ENCODE data around the gene ANGPT4. TPM values are rescaled to one million over a fixed set of nuclear protein-coding genes. Genes with fewer than 3 reads are reported as not detected.
"Not testable (repeated sequence)": the region's sequence is repeated elsewhere in the genome, so short reads cannot be mapped to it uniquely, and the experiment has no call there.

Gene ANGPT4
- total RNA-seq, 5 donors from 2014 or later (not counting 1 experiment from before 2014, with no cell fraction given) = not detected

DNA sequence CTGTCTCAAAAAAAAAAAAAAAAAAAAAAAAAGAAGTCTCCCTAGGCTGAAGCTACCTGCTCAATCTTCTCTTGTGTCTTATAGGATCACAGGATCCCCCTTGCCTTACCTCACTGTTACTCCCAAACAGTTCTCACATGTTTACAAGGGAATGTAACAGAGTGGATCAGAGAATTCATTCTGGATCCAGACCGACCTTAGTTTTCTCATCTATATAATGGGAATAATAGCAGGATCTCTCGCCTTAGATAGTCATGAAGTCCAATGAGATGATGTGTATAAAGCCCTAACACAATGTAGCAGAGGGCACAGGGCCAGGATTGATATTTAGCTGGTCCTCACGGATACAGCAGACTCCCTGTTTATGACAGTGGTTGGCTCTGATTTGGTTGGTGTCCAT lies 84.9 kb downstream of the ANGPT4 start:
- Histone ChIP-seq H3K36me3 (ENCODE audit: control insufficient read depth in 2 of 2, extremely low read depth in 1 of 2, insufficient read depth in 1 of 2, low read length in 1 of 2) (no peaks in the 10 kb centered on the region), H3K9me3 (no peaks in the 10 kb centered on the region), H3K4me1 (ENCODE audit: control insufficient read depth in 1 of 2, extremely low read depth in 1 of 2, insufficient read depth in 2 of 2, low read length in 2 of 2) (peaks cover 17 to 26% of the 10 kb centered on the region in 2 experiments), H3K27ac (ENCODE audit: low read length) (no peak overlapping the region), H3K27me3 (replicated peaks in 1 of 2; ENCODE audit: control insufficient read depth in 2 of 2, extremely low read depth in 1 of 2, insufficient read depth in 2 of 2, low read length in 1 of 2) (no peaks in the 10 kb centered on the region), H3K4me3 (ENCODE audit: control insufficient read depth in 1 of 2, extremely low read depth in 1 of 2, low read length in 1 of 2) (no peak overlapping the region)
- Mint-ChIP-seq H3K36me3 (no peaks in the 10 kb centered on the region), H3K9me3 (no peaks in the 10 kb centered on the region), H3K27me3 (no peaks in the 10 kb centered on the region), H3K4me3 (no peak overlapping the region), H3K27ac (no peak overlapping the region), H3K4me1 (peaks cover 25 to 29% (median 29%) of the 10 kb centered on the region in 3 donors)
- no CpG with 5 or more reads among the region's 3 CpGs for WGBS (ENCODE audit: insufficient coverage)
- DNase-seq = no peak
- CTCF ChIA-PET = interaction anchor here (0.6 to 0.9 kb wide), 3 partner anchors 124 to 423 kb away, joined by 3 to 4 read pairs (median 3); no protein-coding TSS in a partner anchor
- POLR2A ChIA-PET = no interaction called here
- ATAC-seq (replicated peaks in 1 of 4) = no peak

DNA sequence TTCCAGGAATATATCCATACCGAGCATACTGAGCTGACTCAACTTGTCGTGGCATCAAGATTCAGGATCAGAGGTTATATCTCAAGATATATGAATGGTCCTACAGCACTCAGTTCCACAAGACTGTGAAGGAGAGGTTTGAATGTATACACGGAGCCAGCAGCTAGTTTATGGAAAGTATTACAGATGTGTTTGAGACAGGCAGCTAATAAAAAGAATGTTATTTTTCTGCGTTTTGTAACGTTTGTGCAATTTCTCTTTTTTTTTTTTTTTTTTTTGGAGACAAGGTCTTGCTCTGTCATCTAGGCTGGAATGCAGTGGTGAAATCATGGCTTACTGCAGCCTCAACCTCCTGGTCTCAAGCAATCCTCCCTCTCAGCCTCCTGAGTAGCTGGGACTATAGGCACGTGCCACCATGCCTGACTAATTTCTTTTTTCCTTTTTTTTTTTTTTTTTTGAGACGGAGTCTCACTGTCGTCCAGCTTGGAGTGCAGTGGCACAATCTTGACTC lies 86.1 kb downstream of the ANGPT4 start:
- Mint-ChIP-seq H3K27ac (no peak overlapping the region), H3K27me3 (peaks cover 0 to 3% of the 10 kb centered on the region in 2 donors), H3K36me3 (no peaks in the 10 kb centered on the region), H3K4me1 (peaks cover 14 to 19% (median 18%) of the 10 kb centered on the region in 3 donors), H3K4me3 (no peak overlapping the region), H3K9me3 (no peaks in the 10 kb centered on the region)
- H3K4me3 ChIP-seq (ENCODE audit: control insufficient read depth in 1 of 2, extremely low read depth in 1 of 2, low read length in 1 of 2) = no peak overlapping the region
- no peak overlapping the region for H3K27ac ChIP-seq (ENCODE audit: low read length)
- H3K4me1 ChIP-seq (ENCODE audit: control insufficient read depth in 1 of 2, extremely low read depth in 1 of 2, insufficient read depth in 2 of 2, low read length in 2 of 2) = peaks cover 12 to 19% of the 10 kb centered on the region in 2 experiments
- POLR2A ChIA-PET = interaction anchor here in 1 of 2 donors (0.7 kb wide), 1 partner anchor 14 kb away, joined by 10 read pairs; no protein-coding TSS in a partner anchor
- 94% methylated on average over 2 of the region's 8 CpGs for WGBS (ENCODE audit: insufficient coverage)
- H3K36me3 ChIP-seq (ENCODE audit: control insufficient read depth in 2 of 2, extremely low read depth in 1 of 2, insufficient read depth in 1 of 2, low read length in 1 of 2) = no peaks in the 10 kb centered on the region
- CTCF ChIA-PET = interaction anchor here (0.7 to 0.9 kb wide), 2 partner anchors 126 to 505 kb away, joined by 3 to 4 read pairs; no protein-coding TSS in a partner anchor
- H3K9me3 ChIP-seq = no peaks in the 10 kb centered on the region
- DNase-seq (no peak), ATAC-seq (replicated peaks in 1 of 4) (no peak)
- no peaks in the 10 kb centered on the region for H3K27me3 ChIP-seq (replicated peaks in 1 of 2; ENCODE audit: control insufficient read depth in 2 of 2, extremely low read depth in 1 of 2, insufficient read depth in 2 of 2, low read length in 1 of 2)

DNA sequence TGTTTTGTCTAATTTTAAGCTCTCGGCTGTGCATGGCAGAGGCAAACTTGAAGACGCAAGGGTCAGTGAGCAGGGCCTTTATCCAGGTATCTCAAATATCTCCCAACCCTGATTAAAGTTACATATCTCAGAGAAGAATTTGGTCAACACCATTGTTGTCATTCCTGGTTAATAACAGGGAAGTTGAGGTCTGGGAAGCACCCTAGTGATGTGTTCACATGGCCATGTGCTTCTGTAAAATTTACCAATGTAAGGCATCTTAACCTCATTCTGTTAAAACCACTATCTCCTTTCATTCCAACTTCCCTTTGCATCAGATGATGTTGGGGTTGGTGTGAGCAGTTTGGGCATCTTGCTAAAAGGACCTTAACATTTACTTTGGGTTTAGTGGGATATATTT lies 86.6 kb downstream of the ANGPT4 start:
- Histone ChIP-seq H3K4me3 (ENCODE audit: control insufficient read depth in 1 of 2, extremely low read depth in 1 of 2, low read length in 1 of 2) (no peak overlapping the region), H3K9me3 (no peaks in the 10 kb centered on the region), H3K27me3 (replicated peaks in 1 of 2; ENCODE audit: control insufficient read depth in 2 of 2, extremely low read depth in 1 of 2, insufficient read depth in 2 of 2, low read length in 1 of 2) (no peaks in the 10 kb centered on the region), H3K36me3 (ENCODE audit: control insufficient read depth in 2 of 2, extremely low read depth in 1 of 2, insufficient read depth in 1 of 2, low read length in 1 of 2) (no peaks in the 10 kb centered on the region), H3K27ac (ENCODE audit: low read length) (no peak overlapping the region), H3K4me1 (ENCODE audit: control insufficient read depth in 1 of 2, extremely low read depth in 1 of 2, insufficient read depth in 2 of 2, low read length in 2 of 2) (peaks cover 6 to 14% of the 10 kb centered on the region in 2 experiments)
- no CpG with 5 or more reads among the region's 2 CpGs for WGBS (ENCODE audit: insufficient coverage)
- DNase-seq = peak in 1 of 35 experiments; percentile 10
- ChIA-PET CTCF (interaction anchor here in 1 of 2 donors (0.7 kb wide), 1 partner anchor 505 kb away, joined by 3 read pairs; no protein-coding TSS in a partner anchor), POLR2A (no interaction called here)
- Mint-ChIP-seq H3K27ac (no peak overlapping the region), H3K36me3 (no peaks in the 10 kb centered on the region), H3K4me1 (peaks cover 10 to 15% (median 13%) of the 10 kb centered on the region in 3 donors), H3K4me3 (no peak overlapping the region), H3K9me3 (no peaks in the 10 kb centered on the region), H3K27me3 (peaks cover 0 to 3% of the 10 kb centered on the region in 2 donors)
- no peak for ATAC-seq (replicated peaks in 1 of 4)

DNA sequence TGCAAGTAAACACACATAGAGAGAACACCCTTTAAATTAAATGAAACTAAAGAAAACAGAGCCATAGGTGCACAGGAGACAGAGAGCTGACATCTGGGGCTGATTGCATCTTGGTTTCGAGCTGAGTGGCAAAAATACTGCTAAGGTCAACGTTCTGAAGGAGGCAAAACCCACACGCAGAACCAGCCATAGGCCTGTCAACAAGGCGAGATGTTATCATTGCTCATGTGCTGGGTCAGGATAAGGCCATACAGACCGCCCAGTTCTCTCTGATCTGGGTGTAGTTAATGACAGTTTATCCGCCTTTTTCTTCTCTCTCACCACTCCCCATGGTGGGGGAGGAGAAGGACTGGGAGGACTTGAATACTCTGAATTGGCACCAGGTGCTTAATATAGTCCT lies 87.1 kb downstream of the ANGPT4 start:
- peaks cover 6 to 9% (median 8%) of the 10 kb centered on the region in 3 donors for H3K4me1 Mint-ChIP-seq
- no peak for ATAC-seq (replicated peaks in 1 of 4)
- no peak overlapping the region for H3K4me3 Mint-ChIP-seq
- peak in 3 of 35 experiments; percentile 10 to 33 (median 23) for DNase-seq
- Histone ChIP-seq H3K4me1 (ENCODE audit: control insufficient read depth in 1 of 2, extremely low read depth in 1 of 2, insufficient read depth in 2 of 2, low read length in 2 of 2) (peaks cover 4 to 8% of the 10 kb centered on the region in 2 experiments), H3K27me3 (replicated peaks in 1 of 2; ENCODE audit: control insufficient read depth in 2 of 2, extremely low read depth in 1 of 2, insufficient read depth in 2 of 2, low read length in 1 of 2) (no peaks in the 10 kb centered on the region), H3K27ac (ENCODE audit: low read length) (no peak overlapping the region), H3K36me3 (ENCODE audit: control insufficient read depth in 2 of 2, extremely low read depth in 1 of 2, insufficient read depth in 1 of 2, low read length in 1 of 2) (no peaks in the 10 kb centered on the region), H3K9me3 (no peaks in the 10 kb centered on the region), H3K4me3 (ENCODE audit: control insufficient read depth in 1 of 2, extremely low read depth in 1 of 2, low read length in 1 of 2) (no peak overlapping the region)
- no peaks in the 10 kb centered on the region for H3K36me3 Mint-ChIP-seq
- no peak overlapping the region for H3K27ac Mint-ChIP-seq
- ChIA-PET POLR2A (no interaction called here), CTCF (no interaction called here)
- WGBS (ENCODE audit: insufficient coverage) = 19% methylated on average over 2 of the region's 6 CpGs
- H3K9me3 Mint-ChIP-seq = no peaks in the 10 kb centered on the region
- H3K27me3 Mint-ChIP-seq = peaks cover 0 to 3% of the 10 kb centered on the region in 2 donors

DNA sequence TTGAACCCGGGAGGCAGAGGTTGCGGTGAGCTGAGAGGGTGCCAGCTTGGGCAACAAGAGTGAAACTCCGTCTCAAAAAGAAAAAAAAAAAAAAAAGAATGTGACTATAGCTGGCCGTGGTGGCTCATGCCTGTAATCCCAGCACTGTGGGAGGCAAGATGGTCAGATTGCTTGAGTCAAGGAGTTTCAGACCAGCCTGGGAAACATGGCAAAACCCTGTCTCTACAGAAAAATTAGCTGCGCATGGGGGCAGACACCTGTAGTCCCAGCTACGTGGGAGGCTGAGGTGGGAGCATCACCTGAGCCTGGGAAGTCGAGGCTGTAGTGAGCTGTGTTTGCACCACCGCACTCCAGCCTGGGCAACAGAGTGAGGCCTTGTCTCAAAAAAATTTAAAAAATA lies 88.2 kb downstream of the ANGPT4 start:
- H3K9me3 Mint-ChIP-seq; H3K27me3 ChIP-seq (replicated peaks in 1 of 2; ENCODE audit: control insufficient read depth in 2 of 2, extremely low read depth in 1 of 2, insufficient read depth in 2 of 2, low read length in 1 of 2); POLR2A ChIA-PET; H3K27ac Mint-ChIP-seq; H3K4me1 Mint-ChIP-seq; H3K4me3 Mint-ChIP-seq; ATAC-seq (replicated peaks in 1 of 4); H3K36me3 ChIP-seq (ENCODE audit: control insufficient read depth in 2 of 2, extremely low read depth in 1 of 2, insufficient read depth in 1 of 2, low read length in 1 of 2); H3K36me3 Mint-ChIP-seq; H3K4me3 ChIP-seq (ENCODE audit: control insufficient read depth in 1 of 2, extremely low read depth in 1 of 2, low read length in 1 of 2); H3K9me3 ChIP-seq; H3K27ac ChIP-seq (ENCODE audit: low read length); H3K27me3 Mint-ChIP-seq; H3K4me1 ChIP-seq (ENCODE audit: control insufficient read depth in 1 of 2, extremely low read depth in 1 of 2, insufficient read depth in 2 of 2, low read length in 2 of 2): not testable (repeated sequence)
- DNase-seq = peak in 1 of 35 experiments; percentile 12
- 91% methylated on average over 5 of the region's 8 CpGs for WGBS (ENCODE audit: insufficient coverage)
- CTCF ChIA-PET = interaction anchor here in 1 of 2 donors (0.6 kb wide), 1 partner anchor 428 kb away, joined by 4 read pairs; no protein-coding TSS in a partner anchor

DNA sequence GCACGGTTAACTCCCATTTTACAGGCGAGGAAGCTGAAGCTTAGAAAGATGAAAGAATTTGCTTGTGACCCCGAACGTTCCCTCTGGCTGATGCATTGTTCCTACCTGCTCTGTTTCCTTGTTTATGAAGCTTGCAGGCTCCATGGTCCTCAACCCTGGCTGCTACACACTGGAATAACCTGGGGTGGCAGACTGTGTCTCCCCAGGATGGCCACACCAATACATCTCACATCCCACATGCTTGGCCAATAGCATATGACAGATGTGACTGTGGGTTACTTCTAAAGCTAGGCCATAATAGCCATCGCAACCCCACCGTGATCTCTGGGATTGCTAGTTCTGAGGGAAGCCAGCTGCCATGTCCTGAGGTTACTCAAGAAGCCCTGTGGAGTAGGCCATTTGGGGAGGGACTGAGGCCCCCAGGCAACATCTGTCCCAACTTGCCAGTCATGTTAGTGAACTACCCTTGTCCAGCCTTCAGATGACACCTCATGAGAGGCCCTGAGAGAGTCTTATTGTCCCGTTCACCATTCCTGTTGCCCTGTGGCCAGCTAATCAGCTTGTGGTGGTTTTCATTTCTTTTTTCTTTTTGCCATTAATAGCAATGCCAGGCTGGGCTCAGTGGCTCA lies 89.3 kb downstream of the ANGPT4 start:
- 96% methylated on average over 5 of the region's 7 CpGs for WGBS (ENCODE audit: insufficient coverage)
- H3K4me3 ChIP-seq (ENCODE audit: control insufficient read depth in 1 of 2, extremely low read depth in 1 of 2, low read length in 1 of 2) = no peak overlapping the region
- CTCF ChIA-PET = no interaction called here
- POLR2A ChIA-PET = no interaction called here
- no peaks in the 10 kb centered on the region for H3K4me1 ChIP-seq (ENCODE audit: control insufficient read depth in 1 of 2, extremely low read depth in 1 of 2, insufficient read depth in 2 of 2, low read length in 2 of 2)
- H3K36me3 ChIP-seq (ENCODE audit: control insufficient read depth in 2 of 2, extremely low read depth in 1 of 2, insufficient read depth in 1 of 2, low read length in 1 of 2) = no peaks in the 10 kb centered on the region
- DNase-seq (peak in 1 of 35 experiments; percentile 11), ATAC-seq (replicated peaks in 1 of 4) (no peak)
- Mint-ChIP-seq H3K27me3 (peaks cover 0 to 3% of the 10 kb centered on the region in 2 donors), H3K27ac (no peak overlapping the region), H3K9me3 (no peaks in the 10 kb centered on the region), H3K4me1 (peaks cover 0 to 3% (median 0%) of the 10 kb centered on the region in 3 donors), H3K36me3 (no peaks in the 10 kb centered on the region), H3K4me3 (no peak overlapping the region)
- H3K9me3 ChIP-seq = no peaks in the 10 kb centered on the region
- peaks cover 0 to 9% of the 10 kb centered on the region in 2 experiments for H3K27me3 ChIP-seq (replicated peaks in 1 of 2; ENCODE audit: control insufficient read depth in 2 of 2, extremely low read depth in 1 of 2, insufficient read depth in 2 of 2, low read length in 1 of 2)
- no peak overlapping the region for H3K27ac ChIP-seq (ENCODE audit: low read length)

Measured in T-cell (primary cell).